Thoracic aorta (tissue), 2 donors: ENCODE data around the gene CETN1. TPM values are rescaled to one million over a fixed set of nuclear protein-coding genes. Genes with fewer than 3 reads are reported as not detected.

Source experiments
- ATAC-seq: fragments of 150-250 bp; one replicate; pipeline ENCODE4 v1.8.0; 2017; ENCODE audit warnings: low read depth; ENCODE audit not compliant: insufficient number of reproducible peaks, low FRiP score
- DNase-seq: peaks from one replicate; pipeline ENCODE4 v3.0.0-alpha.2; 2020; ENCODE audit warnings: low spot score
- H3K27ac ChIP-seq, 2 donors: fragments of 200-600 bp; sonication (generic); 1 replicate in 1 of 2; 2 replicates in 1 of 2; pipeline ENCODE4 v1.5.1; 2016; ENCODE audit warnings: mild to moderate bottlenecking in 2 of 2, moderate library complexity in 2 of 2
- H3K27me3 ChIP-seq: fragments of 200-600 bp; sonication (generic); replicated peaks from 2 replicates; pipeline ENCODE4 v1.6.0; 2016; ENCODE audit warnings: mild to moderate bottlenecking; ENCODE audit not compliant: insufficient read depth
- H3K36me3 ChIP-seq: fragments of 200-600 bp; sonication (generic); one replicate; pipeline ENCODE4 v1.5.1; 2016
- H3K4me1 ChIP-seq, 2 donors: fragments of 200-600 bp; sonication (generic); 1 replicate in 1 of 2; 2 replicates in 1 of 2; pipeline versions ENCODE4 v1.5.1 to v1.6.0; 2016; ENCODE audit warnings: low read depth in 2 of 2, mild to moderate bottlenecking in 1 of 2; ENCODE audit not compliant: control insufficient read depth in 1 of 2
- H3K4me3 ChIP-seq: fragments of 200-600 bp; sonication (generic); 2 replicates; pipeline ENCODE4 v1.5.1; 2016; ENCODE audit warnings: mild to moderate bottlenecking
- H3K9me3 ChIP-seq: fragments of 200-600 bp; sonication (generic); 2 replicates; pipeline ENCODE4 v1.5.1; 2016
- total RNA-seq, 2 donors: library from RNA; depleted of rRNA; stranded (reverse); fragments of >200 nt; gene quantifications; one replicate each; pipeline versions ENCODE4 v1.1.0 to v1.2.3, GENCODE V29; 2016
- TF ChIP-seq, protein P1 (sequence below): fragments of 200-600 bp; sonication (generic); IDR thresholded peaks from one replicate; pipeline ENCODE4 v1.5.1; 2019; ENCODE audit warnings: antibody characterized with exemption

Gene CETN1
- total RNA-seq, 2 donors from 2014 or later = not detected

DNA sequence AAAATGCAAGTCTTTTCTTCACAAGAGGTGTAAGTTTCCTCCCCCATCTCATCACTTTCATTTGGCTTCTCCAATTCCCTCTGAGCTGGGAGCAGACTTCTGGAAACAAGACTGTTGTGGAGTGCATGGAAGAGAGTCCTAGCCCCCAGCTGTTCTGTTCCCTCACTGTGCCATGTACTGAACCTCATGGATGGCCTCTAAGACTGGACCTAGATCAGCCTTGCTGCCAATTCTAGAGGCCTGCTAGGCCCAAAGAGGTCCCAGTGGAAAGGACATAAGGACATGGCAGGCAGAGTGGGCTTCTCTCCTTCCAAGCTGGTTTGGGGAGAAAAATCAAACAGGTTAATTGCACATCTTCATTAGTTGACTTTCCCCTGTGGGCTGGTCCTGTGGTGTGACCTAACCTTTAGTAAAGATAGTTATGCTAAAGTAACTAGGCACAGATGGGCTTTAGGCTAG lies 7.3 kb upstream of the CETN1 start:
- TF ChIP-seq, protein P1, sequence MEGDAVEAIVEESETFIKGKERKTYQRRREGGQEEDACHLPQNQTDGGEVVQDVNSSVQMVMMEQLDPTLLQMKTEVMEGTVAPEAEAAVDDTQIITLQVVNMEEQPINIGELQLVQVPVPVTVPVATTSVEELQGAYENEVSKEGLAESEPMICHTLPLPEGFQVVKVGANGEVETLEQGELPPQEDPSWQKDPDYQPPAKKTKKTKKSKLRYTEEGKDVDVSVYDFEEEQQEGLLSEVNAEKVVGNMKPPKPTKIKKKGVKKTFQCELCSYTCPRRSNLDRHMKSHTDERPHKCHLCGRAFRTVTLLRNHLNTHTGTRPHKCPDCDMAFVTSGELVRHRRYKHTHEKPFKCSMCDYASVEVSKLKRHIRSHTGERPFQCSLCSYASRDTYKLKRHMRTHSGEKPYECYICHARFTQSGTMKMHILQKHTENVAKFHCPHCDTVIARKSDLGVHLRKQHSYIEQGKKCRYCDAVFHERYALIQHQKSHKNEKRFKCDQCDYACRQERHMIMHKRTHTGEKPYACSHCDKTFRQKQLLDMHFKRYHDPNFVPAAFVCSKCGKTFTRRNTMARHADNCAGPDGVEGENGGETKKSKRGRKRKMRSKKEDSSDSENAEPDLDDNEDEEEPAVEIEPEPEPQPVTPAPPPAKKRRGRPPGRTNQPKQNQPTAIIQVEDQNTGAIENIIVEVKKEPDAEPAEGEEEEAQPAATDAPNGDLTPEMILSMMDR = no peak
- H3K4me1 ChIP-seq = peaks cover 11 to 52% of the 10 kb centered on the region in 2 donors
- no peak overlapping the region for H3K4me3 ChIP-seq
- H3K27me3 ChIP-seq = no peaks in the 10 kb centered on the region
- no peak for DNase-seq
- H3K9me3 ChIP-seq = no peaks in the 10 kb centered on the region
- no peak for ATAC-seq
- H3K27ac ChIP-seq = no peak overlapping the region
- no peaks in the 10 kb centered on the region for H3K36me3 ChIP-seq

DNA sequence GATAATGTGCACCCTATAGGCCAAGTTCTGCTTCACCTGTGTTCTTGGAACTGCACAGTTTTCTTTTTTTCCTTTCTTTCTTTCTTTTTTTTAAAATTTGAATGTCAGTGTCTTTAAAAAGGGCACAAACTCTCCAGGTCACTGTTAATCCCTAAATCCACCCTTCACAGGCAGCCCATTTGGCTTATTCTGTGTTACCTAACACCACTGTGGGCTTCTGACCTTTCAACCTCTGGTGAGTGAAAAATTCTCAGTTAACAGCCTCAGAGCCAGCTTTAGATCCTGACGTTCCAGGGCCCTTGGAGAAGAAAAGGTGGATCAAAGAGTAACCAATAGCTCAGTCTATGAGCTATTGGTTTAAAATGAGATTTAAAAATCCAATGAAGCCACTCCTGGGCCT lies 6.8 kb upstream of the CETN1 start:
- DNase-seq (no peak), ATAC-seq (no peak)
- TF ChIP-seq, protein P1 = no peak
- H3K27me3 ChIP-seq = no peaks in the 10 kb centered on the region
- no peaks in the 10 kb centered on the region for H3K9me3 ChIP-seq
- peak overlapping the region in 1 of 2 donors; percentile 3 for H3K27ac ChIP-seq
- no peak overlapping the region for H3K4me3 ChIP-seq
- no peaks in the 10 kb centered on the region for H3K36me3 ChIP-seq
- H3K4me1 ChIP-seq = peaks cover 11 to 56% of the 10 kb centered on the region in 2 donors

DNA sequence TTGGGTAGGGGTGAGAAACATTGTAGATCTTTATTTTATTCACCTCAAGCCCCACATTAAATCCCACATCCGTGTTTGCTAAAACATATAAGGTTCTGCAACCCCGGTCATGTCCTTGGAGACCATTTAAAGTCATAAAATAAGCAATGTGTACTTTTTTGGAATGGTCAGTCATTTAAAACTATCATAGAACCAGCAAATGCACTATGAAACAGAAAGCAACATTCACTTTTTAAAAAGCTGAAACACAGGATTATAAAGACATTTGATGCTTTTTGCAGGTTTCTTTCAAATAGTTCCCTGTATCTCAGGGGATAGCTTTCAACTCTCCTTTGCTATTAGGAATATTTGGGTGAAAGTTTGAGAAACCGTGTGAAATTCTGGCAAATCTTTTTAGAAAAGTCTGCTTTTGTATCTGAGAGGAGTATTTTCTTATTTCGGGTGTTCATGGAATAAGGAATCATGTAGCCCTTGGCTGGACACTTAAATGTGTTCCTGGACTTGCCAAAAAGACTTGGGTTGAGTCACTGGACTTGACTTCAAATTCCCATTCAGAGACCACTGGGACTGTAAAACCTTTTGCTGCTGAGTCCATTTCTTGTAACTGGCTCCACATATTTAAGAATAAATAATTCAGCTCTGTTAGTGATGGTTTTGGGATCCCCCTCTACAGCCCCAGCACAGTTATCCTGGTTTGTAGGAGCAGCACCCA lies 5.9 kb upstream of the CETN1 start:
- ATAC-seq (no peak), DNase-seq (no peak)
- H3K36me3 ChIP-seq = no peaks in the 10 kb centered on the region
- peak overlapping the region; percentile 12 for H3K4me3 ChIP-seq
- H3K9me3 ChIP-seq = no peaks in the 10 kb centered on the region
- TF ChIP-seq, protein P1 = no peak
- H3K27ac ChIP-seq = peak overlapping the region in 1 of 2 donors; percentile 3
- peaks cover 11 to 56% of the 10 kb centered on the region in 2 donors for H3K4me1 ChIP-seq
- no peaks in the 10 kb centered on the region for H3K27me3 ChIP-seq

DNA sequence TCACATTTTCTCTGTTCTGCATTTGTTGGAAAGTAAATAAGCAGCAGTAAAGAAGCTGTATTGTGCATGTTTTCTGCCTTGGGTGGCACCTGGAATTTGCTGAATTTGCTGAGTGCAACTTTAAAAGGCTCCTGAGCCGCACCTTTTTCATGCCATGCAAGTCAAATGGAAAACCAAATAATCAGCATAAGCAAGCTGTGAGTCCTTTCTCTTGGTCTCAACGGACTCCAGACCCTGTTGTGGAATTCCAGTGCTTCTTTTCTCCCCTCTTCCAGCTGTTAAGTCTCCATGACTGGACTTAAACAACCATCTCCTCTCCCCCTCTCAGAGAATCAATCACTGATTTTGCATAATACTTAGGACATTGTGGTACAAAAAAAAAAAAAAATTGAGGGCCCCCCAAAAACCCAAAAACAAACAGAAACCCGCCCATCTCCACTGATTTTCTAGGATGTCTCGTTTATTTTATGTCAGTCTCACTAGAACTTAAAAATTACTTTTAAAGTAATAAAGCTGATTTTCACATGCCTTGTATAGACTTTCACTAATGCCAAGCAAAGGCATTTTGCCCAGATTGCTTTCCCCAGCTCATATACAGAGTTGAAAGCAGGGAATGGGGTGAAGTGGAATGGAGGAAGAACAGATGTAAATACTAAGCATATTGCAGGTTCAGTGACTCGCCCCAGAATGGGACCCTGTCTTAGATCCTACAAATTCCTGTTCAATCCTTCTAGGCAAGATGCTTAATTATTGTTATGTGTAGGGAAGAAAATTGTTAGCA lies 5.1 kb upstream of the CETN1 start:
- ATAC-seq = no peak

DNA sequence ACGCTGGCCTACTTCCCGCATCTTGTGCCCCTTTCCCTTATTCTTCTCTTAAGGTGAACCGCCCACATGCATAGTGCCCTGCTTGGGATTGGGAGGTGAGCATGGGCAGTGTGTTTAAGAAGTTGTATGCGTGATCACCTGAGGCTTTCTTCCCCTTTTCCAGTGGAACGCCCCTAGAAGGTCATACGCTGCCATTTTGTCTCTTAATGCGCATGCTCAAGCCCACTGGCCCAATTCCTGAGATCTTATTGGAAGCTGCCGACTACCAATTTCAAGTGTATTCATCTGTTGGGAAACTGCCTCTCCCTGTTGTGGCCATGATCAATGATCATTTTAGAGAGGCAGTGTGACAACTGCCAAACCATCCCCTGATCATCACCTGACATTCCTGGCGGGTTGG lies 3.3 kb upstream of the CETN1 start:
- Histone ChIP-seq H3K4me1 (peaks cover 11 to 58% of the 10 kb centered on the region in 2 donors), H3K4me3 (no peak overlapping the region), H3K36me3 (no peaks in the 10 kb centered on the region), H3K27me3 (no peaks in the 10 kb centered on the region), H3K9me3 (no peaks in the 10 kb centered on the region), H3K27ac (no peak overlapping the region)
- ATAC-seq (no peak), DNase-seq (no peak)
- TF ChIP-seq, protein P1 = no peak

More for the DNA sequence above, 5.1 kb upstream of the CETN1 start:
- no peak for DNase-seq
- TF ChIP-seq, protein P1 = no peak
- peaks cover 11 to 56% of the 10 kb centered on the region in 2 donors for H3K4me1 ChIP-seq
- H3K36me3 ChIP-seq = no peaks in the 10 kb centered on the region
- H3K27me3 ChIP-seq = no peaks in the 10 kb centered on the region
- H3K9me3 ChIP-seq = no peaks in the 10 kb centered on the region
- no peak overlapping the region for H3K4me3 ChIP-seq
- H3K27ac ChIP-seq = no peak overlapping the region
